SK-N-SH treated with all-trans-retinoic acid at 6 μM for 48 hours (cell line): ENCODE results near the gene GART.

Source experiments
- ATAC-seq: fragments of 200-7000 bp; cut with Tn5 transposase; 3 replicates; pipeline ENCODE4 v1.9.1; 2020; ENCODE audit warnings: mild to moderate bottlenecking, moderate library complexity
- ARNTL ChIP-seq: fragments of 450-650 bp; formaldehyde crosslinking; IDR thresholded peaks from 2 replicates; pipeline ENCODE4 v1.5.0; 2020; ENCODE audit warnings: low read depth, mild to moderate bottlenecking, moderate library complexity, borderline replicate concordance
- BACH2 ChIP-seq: fragments of 250-450 bp; sonication (Bioruptor Pico); IDR thresholded peaks from 2 replicates; pipeline ENCODE4 v1.9.0; 2021; ENCODE audit warnings: mild to moderate bottlenecking, borderline replicate concordance
- CREB5 ChIP-seq: fragments of 250-450 bp; sonication (Bioruptor Pico); IDR thresholded peaks from 2 replicates; pipeline ENCODE4 v1.5.1; 2020; ENCODE audit warnings: low read depth, mild to moderate bottlenecking, moderate library complexity
- CSDC2 ChIP-seq: fragments of 250-450 bp; sonication (Bioruptor Pico); IDR thresholded peaks from 2 replicates; pipeline ENCODE4 v1.5.0; 2020; ENCODE audit warnings: mild to moderate bottlenecking, moderate library complexity
- CSRNP3 ChIP-seq: fragments of 250-450 bp; sonication (Bioruptor Pico); IDR thresholded peaks from 2 replicates; pipeline ENCODE4 v1.5.1; 2021; ENCODE audit warnings: mild to moderate bottlenecking, moderate library complexity
- GLIS3 ChIP-seq: fragments of 250-450 bp; sonication (Bioruptor Pico); IDR thresholded peaks from 2 replicates; pipeline ENCODE4 v1.5.0; 2020; ENCODE audit warnings: mild to moderate bottlenecking, moderate library complexity
- ISL1 ChIP-seq: fragments of 250-450 bp; sonication (Bioruptor Pico); IDR thresholded peaks from 2 replicates; pipeline ENCODE4 v2.1.2; 2022; ENCODE audit warnings: mild to moderate bottlenecking, moderate library complexity
- OSR1 ChIP-seq: fragments of 250-450 bp; sonication (Bioruptor Pico); IDR thresholded peaks from 2 replicates; pipeline ENCODE4 v1.8.0; 2022; ENCODE audit warnings: moderate library complexity, mild to moderate bottlenecking, inconsistent platforms
- PATZ1 ChIP-seq: fragments of 250-450 bp; sonication (Bioruptor Pico); IDR thresholded peaks from 2 replicates; pipeline ENCODE4 v1.8.0; 2020; ENCODE audit warnings: mild to moderate bottlenecking, moderate library complexity, borderline replicate concordance
- POU6F1 ChIP-seq: fragments of 250-450 bp; sonication (Bioruptor Pico); IDR thresholded peaks from 2 replicates; pipeline ENCODE4 v1.8.0; 2021; ENCODE audit warnings: low read depth, mild to moderate bottlenecking, moderate library complexity, borderline replicate concordance
- PPARA ChIP-seq: fragments of 250-450 bp; sonication (Bioruptor Pico); IDR thresholded peaks from 2 replicates; pipeline ENCODE4 v1.5.0; 2020; ENCODE audit warnings: mild to moderate bottlenecking, borderline replicate concordance
- RARB ChIP-seq: fragments of 250-450 bp; sonication (Bioruptor Pico); IDR thresholded peaks from 2 replicates; pipeline ENCODE4 v1.8.0; 2021; ENCODE audit warnings: mild to moderate bottlenecking, moderate library complexity
- SNAI2 ChIP-seq: fragments of 250-450 bp; sonication (Bioruptor Pico); IDR thresholded peaks from 2 replicates; pipeline ENCODE4 v1.5.0; 2020; ENCODE audit warnings: mild to moderate bottlenecking, moderate library complexity
- TCF4 ChIP-seq: fragments of 250-450 bp; sonication (Bioruptor Pico); IDR thresholded peaks from 2 replicates; pipeline ENCODE4 v1.8.0; 2021; ENCODE audit warnings: mild to moderate bottlenecking, moderate library complexity, borderline replicate concordance
- TOX ChIP-seq: fragments of 250-450 bp; sonication (Bioruptor Pico); IDR thresholded peaks from 2 replicates; pipeline ENCODE4 v1.8.0; 2021; ENCODE audit warnings: mild to moderate bottlenecking, moderate library complexity, borderline replicate concordance
- TSHZ2 ChIP-seq: fragments of 250-450 bp; sonication (Bioruptor Pico); IDR thresholded peaks from 2 replicates; pipeline ENCODE4 v1.5.0; 2020; ENCODE audit warnings: mild to moderate bottlenecking, moderate library complexity
- ZC3H10 ChIP-seq: fragments of 250-450 bp; sonication (Bioruptor Pico); IDR thresholded peaks from 2 replicates; pipeline ENCODE4 v1.5.1; 2021; ENCODE audit warnings: mild to moderate bottlenecking, moderate library complexity
- ZFP3 ChIP-seq: fragments of 250-450 bp; sonication (Bioruptor Pico); IDR thresholded peaks from 2 replicates; pipeline ENCODE4 v1.5.0; 2020; ENCODE audit warnings: mild to moderate bottlenecking, moderate library complexity
- ZFP30 ChIP-seq: fragments of 450-650 bp; formaldehyde crosslinking; IDR thresholded peaks from 2 replicates; pipeline ENCODE4 v1.5.0; 2022; ENCODE audit warnings: mild to moderate bottlenecking, moderate library complexity
- ZNF565 ChIP-seq: fragments of 450-650 bp; formaldehyde crosslinking; conservative IDR thresholded peaks from 2 replicates; pipeline ENCODE4 v1.5.0; 2020; ENCODE audit warnings: low read depth, mild to moderate bottlenecking, moderate library complexity
- ZNF70 ChIP-seq: fragments of 450-650 bp; formaldehyde crosslinking; IDR thresholded peaks from 2 replicates; pipeline ENCODE4 v1.5.0; 2020; ENCODE audit warnings: mild to moderate bottlenecking, moderate library complexity
- ZNF8 ChIP-seq: fragments of 450-650 bp; formaldehyde crosslinking; IDR thresholded peaks from 2 replicates; pipeline ENCODE4 v1.5.0; 2020; ENCODE audit warnings: mild to moderate bottlenecking, moderate library complexity

The GART gene

GRCh38 chr21:33562389-33562788 is 20.5 kb upstream of the GART start:
- ATAC-seq: no peak
- TF ChIP-seq CSDC2 (CRISPR knock-in tag) (no peak), ZNF70 (CRISPR knock-in tag) (no peak), GLIS3 (no peak), CSRNP3 (CRISPR knock-in tag) (no peak), TOX (no peak), TCF4 (no peak), POU6F1 (CRISPR knock-in tag) (no peak), OSR1 (CRISPR knock-in tag) (no peak), BACH2 (CRISPR knock-in tag) (no peak), ZC3H10 (CRISPR knock-in tag) (no peak), ZNF565 (no peak), TSHZ2 (CRISPR knock-in tag) (no peak), PPARA (no peak), PATZ1 (no peak), ZFP3 (no peak), SNAI2 (CRISPR knock-in tag) (no peak), RARB (no peak)

- no peak for TF ChIP-seq ARNTL
- no peak for TF ChIP-seq PATZ1
- TF ChIP-seq RARB: no peak
- no peak for TF ChIP-seq TOX
- no peak for TF ChIP-seq GLIS3
- TF ChIP-seq ZFP3: no peak
- TF ChIP-seq TSHZ2 (CRISPR knock-in tag): no peak
- no peak for TF ChIP-seq TCF4
- TF ChIP-seq CSDC2 (CRISPR knock-in tag): no peak
- TF ChIP-seq ZFP30 (CRISPR knock-in tag): no peak
- no peak for TF ChIP-seq CREB5 (CRISPR knock-in tag)
- no peak for TF ChIP-seq CSRNP3 (CRISPR knock-in tag)
- no peak for TF ChIP-seq SNAI2 (CRISPR knock-in tag)
- no peak for TF ChIP-seq ZNF8 (CRISPR knock-in tag)
- no peak for TF ChIP-seq ZC3H10 (CRISPR knock-in tag)
- no peak for TF ChIP-seq ISL1
- no peak for TF ChIP-seq POU6F1 (CRISPR knock-in tag)
- TF ChIP-seq PPARA: no peak
- TF ChIP-seq ZNF565: no peak
- no peak for TF ChIP-seq ZNF70 (CRISPR knock-in tag)
- TF ChIP-seq, all 23 proteins: peak for 0
Measured at GRCh38 chr21:33561373-33561772, 19.5 kb upstream of the GART start.

More at GRCh38 chr21:33561373-33561772, 19.5 kb upstream of the GART start:
- no peak for ATAC-seq
